GM13977 (cell line): Measurements from ENCODE around the gene TP53I3.
"Not testable (repeated sequence)": the region's sequence is repeated elsewhere in the genome, so short reads cannot be mapped to it uniquely, and the experiment has no call there.

ENCODE experiments used
- DNase-seq: peaks from one replicate; pipeline ENCODE4 v3.0.0; 2012; ENCODE audit warnings: low spot score
- CTCF ChIP-seq: IDR thresholded peaks from 2 replicates; pipeline ENCODE4 v1.5.1; 2012; ENCODE audit warnings: mild to moderate bottlenecking, control low read depth; ENCODE audit not compliant: insufficient read depth; ENCODE audit errors: extremely low read depth, missing control alignments
- in situ Hi-C: fragments of 300-500 bp; cut with MboI; formaldehyde crosslinking; loops from one replicate; pipeline ENCODE4 v1.12.0; 2022; ENCODE audit warnings: low sequenced_read_pairs, low pct_unique_long_range_greater_than_20kb, mixed read lengths, inconsistent platforms; ENCODE audit not compliant: unreplicated experiment

The TP53I3 gene

DNA sequence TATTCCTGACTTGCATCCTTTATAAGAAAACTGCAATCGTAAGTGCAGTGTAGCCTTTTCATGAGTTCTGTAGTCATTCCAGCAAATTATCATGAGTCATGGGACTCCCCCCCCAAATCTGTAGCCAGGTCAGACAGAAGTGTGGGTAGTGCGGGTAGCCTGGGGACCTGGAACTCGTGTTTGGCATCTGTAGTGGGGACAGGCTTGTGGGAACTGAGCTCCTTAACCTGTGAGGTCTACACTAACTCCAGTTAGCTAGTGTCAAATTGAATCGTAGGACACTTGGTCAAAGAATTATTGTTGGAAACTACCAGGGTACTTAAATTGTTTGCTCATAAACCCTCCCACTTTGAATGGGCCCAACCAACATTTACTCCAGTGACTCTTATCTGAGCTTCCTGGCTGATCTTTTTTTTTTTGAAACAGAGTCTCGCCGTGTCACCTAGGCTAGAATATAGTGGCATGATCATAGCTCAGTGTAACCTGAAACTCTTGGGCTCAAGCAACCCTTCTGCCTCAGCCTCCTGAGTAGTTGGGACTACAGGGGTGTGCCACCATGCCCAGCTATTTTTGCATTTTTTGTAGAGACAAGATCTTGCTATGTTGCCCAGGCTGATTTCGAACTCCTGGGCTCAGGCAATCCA is 26.1 kb upstream of the TP53I3 start:
- no peak for DNase-seq
- no peak for TF ChIP-seq CTCF
- in situ Hi-C loops: no loop called here

DNA sequence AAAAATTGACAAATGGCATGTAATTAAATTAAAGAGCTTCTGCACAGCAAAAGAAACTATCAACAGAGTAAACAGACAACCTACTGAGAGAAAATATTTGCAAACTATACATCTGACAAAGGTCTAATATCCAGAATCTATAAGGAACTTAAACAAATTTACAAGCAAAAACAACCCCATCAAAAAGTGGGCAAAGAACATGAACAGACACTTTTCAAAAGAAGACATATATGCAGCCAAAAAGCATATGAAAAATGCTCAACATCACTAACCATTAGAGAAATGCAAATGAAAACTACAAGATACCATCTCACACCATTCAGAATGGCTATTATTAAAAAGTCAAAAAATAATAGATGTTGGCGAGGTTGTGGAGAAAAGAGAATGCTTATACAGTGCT is 24.8 kb upstream of the TP53I3 start:
- in situ Hi-C loops, DNase-seq: not testable (repeated sequence)

GRCh38 chr2:24107336-24107735 is 22.7 kb upstream of the TP53I3 start:
- no peak for DNase-seq
- in situ Hi-C loops: no loop called here
- TF ChIP-seq CTCF: no peak

GRCh38 chr2:24106786-24107185 is 22.2 kb upstream of the TP53I3 start:
- in situ Hi-C loops: no loop called here
- no peak for TF ChIP-seq CTCF
- no peak for DNase-seq

GRCh38 chr2:24105816-24106215 is 21.2 kb upstream of the TP53I3 start:
- no peak for DNase-seq
- in situ Hi-C loops: no loop called here
- TF ChIP-seq CTCF: no peak

- no peak for DNase-seq
- TF ChIP-seq CTCF: no peak
- in situ Hi-C loops: no loop called here
Observed at GRCh38 chr2:24104906-24105305, 20.3 kb upstream of the TP53I3 start.

- DNase-seq: no peak
- no peak for TF ChIP-seq CTCF
- in situ Hi-C loops: no loop called here
Observed at GRCh38 chr2:24104110-24104650, 19.5 kb upstream of the TP53I3 start.
